Body of pancreas (tissue), 4 donors: Measurements from ENCODE around the gene RPL38.

Experiments used
- CTCF ChIP-seq, 7 experiments: fragments of 450-650 bp in 4 of 7; fragments of 200-600 bp in 3 of 7; sonication (generic) in 3 of 7; IDR thresholded peaks; one replicate each; pipeline ENCODE4 v1.5.1; 2016 to 2019; ENCODE audit warnings: antibody characterized with exemption in 7 of 7
- POLR2A ChIP-seq, 3 donors: fragments of 450-650 bp; IDR thresholded peaks; one replicate each; pipeline ENCODE4 v1.6.1; 2016; ENCODE audit warnings: antibody characterized with exemption in 3 of 3, mild to moderate bottlenecking in 2 of 3

- TF ChIP-seq CTCF (IDR thresholded peaks at IDR 0.05), result no peak
- no peak for TF ChIP-seq POLR2A (IDR thresholded peaks at IDR 0.05)
Observed at GRCh38 chr17:74233937-74234336, 30.5 kb downstream of the RPL38 start.
